Muscle of arm (tissue), 12 donors: ENCODE measurements around the gene FBXO42. TPM values are rescaled to one million over a fixed set of nuclear protein-coding genes. Genes with fewer than 3 reads are reported as not detected.

Source experiments
- DNase-seq: peaks from one replicate; pipeline ENCODE4 v3.0.0-alpha.2; 2013
- polyA plus RNA-seq, 12 donors: library from polyadenylated mRNA; unstranded; fragments of 120-200 nt; gene quantifications; one replicate each; pipeline ENCODE4 v1.2.1, GENCODE V29; 2013; ENCODE audit not compliant: insufficient read length in 12 of 12

Gene FBXO42
- polyA plus RNA-seq, 12 donors = 13.9 to 18.9 (median 16.8) TPM; not detected in 1

DNA sequence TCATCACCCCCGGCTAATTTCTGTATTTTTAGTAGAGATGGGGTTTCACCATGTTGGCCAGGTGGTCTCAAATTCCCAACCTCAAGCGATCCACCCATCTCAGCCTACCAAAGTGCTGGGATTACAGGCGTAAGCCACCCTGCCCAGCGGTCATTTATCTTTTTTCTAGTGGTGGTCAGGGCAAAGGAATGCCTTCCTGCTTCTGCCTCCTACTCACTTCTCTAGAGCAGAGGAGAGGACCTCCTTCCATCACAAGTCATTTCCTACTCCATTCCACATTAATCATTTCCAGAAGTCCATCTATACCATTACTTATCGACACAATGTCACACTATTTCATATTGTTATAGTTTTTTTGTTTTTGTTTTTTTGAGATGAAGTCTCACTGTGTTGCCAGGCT is 13.3 kb downstream of the FBXO42 start:
- no peak for DNase-seq

DNA sequence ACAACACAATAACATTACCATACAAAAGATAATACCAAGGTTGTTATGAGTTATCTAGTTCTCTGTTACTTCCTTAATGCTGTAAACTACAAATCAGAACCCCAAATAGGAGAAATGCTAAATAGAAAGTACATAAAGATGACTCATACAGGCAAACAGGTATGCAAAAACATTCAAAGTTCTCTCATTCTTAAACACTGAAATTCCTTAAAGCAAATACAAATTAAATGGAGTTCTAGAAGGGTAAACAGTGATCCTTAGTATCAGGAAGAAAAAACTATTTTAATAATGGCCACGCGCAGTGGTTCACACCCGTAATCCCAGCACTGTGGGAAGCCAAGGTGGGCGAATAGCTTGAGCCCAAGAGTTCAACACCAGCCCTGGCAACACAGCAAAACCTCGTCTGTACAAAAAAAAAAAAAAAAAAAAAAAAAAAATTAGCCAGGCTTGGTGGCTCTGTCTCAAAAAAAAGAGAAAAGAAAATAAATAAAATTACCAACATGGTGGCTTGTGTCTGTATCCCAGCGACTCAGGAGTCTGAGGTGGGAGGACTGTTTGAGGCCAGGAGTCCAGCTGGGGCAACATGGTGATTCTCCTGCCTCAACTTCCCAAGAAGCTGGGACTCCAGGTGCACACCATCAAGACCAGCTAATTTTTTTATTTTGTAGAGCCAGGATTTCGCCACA is 17.5 kb downstream of the FBXO42 start:
- DNase-seq = no peak

DNA sequence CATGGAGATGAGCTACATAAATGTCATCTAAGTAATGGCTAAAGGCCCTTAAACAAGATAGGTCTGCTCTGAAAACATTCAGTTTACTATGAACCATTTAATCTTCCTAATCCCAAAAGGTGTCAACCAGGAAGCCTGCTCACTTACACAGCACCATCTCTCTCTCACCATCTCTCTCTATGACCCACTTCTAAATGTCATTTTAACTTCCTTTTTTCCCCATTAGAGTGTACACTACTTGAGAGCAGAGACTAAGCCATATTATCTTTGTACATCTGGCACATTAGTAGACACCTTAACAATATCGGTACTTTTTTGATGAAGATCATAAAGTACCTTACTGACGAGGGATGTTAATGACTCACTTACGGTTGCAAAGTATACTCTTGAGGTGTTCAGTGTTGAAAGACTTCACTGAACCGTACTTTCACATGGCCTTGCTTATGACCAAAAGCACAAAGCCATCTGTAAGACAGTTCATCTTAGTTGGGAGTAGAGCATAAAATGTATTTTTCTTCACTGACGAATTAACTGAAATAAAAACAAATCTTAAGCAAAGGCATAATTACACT is 25.4 kb downstream of the FBXO42 start:
- no peak for DNase-seq

DNA sequence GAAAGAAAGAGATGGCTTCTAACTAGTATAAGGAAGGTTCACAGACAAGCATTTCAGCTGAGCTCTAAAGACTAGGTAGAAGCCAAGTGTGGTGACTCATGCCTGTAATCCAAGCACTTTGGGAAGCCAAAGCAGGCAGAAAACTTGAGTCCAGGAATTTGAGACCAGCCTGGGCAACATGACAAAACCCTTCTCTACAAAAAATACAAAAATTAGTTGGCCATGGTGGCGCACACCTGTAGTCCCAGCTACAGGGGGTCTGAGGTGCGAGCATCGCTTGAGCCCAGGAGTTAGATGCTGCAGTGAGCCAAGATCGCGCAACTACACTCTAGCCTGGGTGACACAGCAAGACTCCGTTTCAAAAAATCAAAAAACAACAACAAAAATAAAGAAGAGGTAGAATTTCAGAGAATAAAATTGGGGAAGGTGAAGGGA is 27.8 kb downstream of the FBXO42 start:
- peak; percentile 19 for DNase-seq

DNA sequence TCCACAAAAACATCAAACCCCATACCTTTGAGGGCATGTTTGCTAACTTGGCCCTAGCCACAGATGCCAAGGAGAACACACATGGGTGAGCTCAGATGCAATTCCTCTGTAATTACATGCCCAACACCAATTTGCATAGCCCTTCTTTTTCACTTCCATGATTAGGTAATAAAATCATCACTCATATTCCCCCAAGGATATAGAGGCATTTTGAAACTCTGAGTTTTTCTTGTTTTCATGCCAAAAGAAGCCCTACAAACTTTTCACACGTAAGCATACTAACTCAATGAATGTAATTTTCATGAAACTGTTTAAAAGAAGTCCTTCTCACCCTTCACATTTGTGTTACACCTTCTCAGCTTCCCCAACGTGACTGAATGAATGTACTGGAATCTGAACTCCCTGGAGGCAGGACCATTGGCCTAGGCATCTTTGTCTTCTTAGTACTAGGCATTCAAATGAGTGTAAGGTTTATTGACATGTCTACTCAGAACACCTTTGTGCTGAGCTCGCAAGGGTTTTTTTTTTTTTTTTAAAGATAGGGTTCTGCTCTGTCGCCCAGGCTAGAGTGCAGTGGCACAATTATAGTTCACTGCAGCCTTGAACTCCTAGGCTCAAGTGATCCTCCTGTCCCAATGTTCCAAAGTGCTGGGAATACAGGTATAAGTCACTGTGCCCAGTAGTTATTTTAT is 31.0 kb downstream of the FBXO42 start:
- no peak for DNase-seq

DNA sequence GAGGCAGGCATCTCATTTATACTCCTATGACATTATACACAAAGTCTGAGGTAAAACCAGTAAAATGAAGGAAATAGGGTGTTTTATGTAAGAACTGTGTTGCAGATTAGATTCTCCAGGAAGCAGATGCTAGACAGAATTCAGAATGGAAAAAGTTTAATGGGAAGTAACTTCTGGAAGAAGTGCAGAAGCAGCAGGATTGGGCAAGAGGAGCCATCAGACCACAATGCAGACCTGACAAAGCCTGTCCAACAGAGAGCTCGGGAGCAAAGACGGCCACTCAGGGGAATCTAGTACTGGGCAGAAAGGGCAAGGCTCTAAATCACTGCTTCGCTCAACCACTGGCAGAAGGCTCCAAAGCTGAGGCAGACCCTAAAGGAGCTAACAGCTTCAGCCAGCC is 33.7 kb downstream of the FBXO42 start:
- DNase-seq = peak; percentile 24

DNA sequence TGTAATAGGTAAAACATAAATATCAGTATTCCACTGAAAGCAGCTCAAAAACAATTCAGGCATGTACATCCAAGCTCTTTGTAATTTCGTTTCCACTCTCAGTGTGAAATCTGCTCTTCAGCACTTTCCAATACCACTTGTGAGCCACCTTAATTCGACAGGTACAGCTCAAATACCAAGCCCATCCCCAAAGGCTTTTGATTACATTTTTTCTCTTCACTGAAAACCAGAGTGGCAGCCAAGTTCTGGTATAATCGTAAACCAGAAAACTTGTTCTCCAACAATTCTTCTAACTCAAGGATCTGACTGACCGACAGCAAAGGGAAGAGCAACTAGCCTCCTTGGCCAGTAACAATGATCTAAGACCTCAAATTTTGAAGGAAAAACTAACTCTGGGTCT is 36.8 kb downstream of the FBXO42 start:
- DNase-seq = no peak

DNA sequence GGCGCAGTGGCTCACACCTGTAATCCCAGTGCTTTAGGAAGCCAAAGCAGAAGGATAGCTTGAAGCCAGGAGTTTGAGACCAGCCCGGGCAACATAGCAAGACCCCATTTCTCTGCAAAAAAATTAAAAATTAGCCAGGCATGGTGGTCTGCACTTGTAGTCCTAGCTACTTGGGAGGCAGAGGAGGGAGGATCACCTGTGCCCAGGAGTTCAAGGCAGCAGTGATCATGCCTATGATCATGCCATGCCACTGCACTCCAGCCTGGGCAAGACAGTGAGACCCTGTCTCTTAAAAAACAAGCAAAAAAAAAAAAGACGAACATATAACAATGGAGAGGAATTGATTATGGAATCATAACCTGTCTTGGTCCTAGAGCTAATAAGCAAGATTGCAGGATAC is 45.1 kb downstream of the FBXO42 start:
- no peak for DNase-seq

DNA sequence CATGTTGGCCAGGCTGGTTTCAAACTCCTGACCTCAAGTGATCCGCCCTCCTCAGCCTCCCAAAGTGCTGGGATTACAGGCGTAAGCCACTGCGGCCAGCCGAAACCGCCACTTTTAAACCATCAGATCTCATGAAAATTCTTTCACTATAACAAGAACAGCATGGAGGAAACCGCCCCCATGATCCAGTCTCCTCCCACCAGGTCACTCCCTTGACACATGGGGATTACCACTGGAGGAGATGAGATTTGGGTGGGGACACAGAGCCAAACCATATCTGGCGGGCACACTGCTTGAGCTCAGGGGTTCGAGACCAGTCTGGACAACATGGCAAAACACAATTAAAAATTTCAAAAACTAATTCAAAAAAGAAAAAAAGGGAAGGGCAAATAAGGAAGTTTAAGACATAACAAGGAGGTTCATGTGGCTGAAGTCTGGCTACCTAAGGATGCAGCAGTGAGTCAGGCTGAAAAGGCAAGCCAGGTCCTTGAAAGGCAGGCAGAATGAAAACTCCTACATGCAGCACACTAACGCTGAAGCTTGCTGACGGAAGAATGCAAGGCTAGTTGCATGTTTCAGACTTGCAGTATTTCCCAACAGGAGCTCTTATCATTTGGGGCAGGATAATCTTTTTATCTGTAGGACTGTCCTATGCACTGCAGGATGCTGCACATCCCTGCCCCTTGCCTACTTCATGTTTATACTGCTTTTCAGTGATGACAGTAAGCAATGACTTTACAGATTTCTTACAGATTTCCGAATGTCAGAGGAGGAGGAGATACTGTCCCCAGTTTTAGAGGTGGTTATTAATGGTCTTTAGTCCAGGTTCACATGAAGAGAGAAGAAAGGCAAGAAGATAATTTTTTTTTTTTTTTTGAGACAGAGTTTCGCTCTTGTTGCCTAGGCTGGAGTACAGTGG is 49.3 kb downstream of the FBXO42 start:
- DNase-seq = no peak

DNA sequence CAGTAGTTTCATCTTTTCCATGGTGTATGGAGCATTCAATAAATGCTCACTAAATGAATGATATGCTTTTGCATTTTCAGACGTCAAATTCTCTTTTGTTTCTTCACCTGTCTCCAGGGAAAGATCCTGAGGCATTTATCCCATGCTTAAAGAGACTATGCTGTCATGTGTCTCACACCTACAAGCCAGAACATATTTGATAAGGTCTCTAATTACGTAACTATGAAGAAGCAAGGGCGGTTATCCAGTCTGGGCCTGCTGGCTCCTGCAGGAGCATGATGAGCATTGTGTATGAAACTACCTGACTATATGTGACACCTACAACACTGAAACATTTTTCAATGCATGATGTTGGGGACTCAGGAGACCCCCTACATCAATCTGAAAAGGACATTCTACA is 51.8 kb downstream of the FBXO42 start:
- no peak for DNase-seq

DNA sequence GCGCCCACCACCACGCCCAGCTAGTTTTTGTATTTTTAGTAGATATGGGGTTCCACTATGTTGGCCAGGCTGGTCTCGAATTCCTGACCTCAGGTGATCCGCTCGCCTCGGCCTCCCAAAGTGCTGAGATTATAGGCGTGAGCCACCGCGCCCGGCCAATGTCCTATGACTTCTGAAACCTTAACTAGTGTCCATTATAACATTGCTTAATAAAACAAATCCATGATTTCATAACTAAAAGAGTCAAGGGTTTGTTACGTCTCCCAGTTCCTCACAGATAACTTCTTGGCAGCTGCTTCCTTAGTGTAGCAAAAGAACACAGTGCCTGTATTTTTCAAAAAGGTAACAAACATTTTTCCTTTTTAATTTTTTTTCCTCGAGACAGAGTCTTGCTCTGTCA is 53.6 kb downstream of the FBXO42 start:
- no peak for DNase-seq

DNA sequence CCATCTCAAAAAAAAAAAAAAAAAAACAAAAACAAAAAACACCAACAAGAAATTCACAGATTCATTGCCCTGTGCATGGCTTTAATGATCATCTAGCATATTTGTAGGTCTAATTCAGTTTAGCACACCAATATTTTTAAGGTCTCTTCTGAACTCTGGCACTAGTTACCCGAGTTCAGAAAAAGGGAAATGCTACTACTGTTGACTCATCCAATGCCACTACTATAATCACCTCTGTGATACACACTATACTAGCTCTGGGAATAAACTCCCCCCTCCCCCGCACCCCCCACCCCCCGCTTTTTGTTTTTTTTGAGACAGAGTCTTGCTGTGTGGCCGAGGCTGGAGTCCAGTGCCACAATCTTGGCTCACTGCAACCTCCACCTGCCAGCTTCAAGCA is 55.6 kb downstream of the FBXO42 start:
- no peak for DNase-seq

DNA sequence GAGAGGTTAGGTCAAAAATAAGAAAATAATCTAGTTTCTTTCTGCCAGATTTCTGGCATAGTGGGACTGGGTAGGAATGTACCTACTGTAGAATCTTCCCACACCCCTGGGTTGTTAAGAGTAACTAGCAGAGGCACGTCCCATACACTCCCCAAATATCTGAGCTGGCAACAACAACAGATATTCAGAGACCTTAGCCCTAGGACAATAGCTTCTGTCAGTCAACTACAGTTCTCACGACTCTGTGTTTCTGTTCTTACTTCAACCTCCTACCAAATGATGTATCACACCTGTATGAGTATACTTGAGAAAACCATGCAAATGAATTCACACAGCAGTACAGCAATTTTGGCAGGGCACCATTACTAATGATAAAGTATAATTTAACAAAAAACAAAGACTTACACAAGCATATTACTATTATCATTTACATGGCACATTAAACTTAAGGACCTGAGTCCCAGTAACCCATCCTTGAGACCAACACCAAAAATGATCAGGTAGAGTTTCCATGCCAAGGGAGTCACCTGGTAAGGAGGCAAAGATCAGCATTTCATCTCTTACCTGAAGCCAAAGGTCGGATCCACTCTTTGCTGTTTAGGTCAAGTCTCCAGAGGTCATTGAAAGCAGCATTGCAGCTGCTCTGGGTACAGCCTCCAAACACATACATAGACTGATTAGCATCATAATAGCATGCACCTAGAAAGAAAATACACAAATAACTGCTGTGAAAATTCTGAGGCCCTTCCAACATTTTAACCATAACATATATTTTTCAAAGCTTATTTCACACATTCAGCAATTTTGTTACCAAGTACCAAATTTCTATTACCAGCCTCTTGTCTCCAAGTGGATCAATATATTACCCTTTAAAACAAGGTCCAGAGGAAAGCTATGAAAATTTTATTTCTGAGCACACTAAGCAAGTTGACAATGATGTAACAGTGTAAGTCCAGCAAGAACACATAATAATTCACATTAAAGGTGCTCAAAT is 57.8 kb downstream of the FBXO42 start:
- no peak for DNase-seq

DNA sequence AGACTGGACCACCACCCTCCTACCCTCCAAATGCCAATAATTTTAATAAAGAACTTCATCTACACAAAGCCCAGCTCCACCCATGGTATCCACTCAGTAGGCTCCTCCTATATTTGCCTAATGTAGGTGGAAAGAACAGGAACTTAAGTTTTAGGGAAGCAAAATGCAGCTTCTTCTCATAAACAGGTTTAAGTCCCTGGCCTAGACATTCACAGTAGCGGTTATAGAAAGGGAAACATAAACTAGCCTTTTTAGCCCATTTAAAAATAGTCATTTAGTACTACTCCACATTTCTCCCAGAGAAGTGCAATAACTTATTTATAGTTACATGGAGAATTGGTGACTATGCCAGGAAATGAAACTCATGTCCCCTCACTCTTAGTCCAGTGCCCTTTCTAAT is 58.7 kb downstream of the FBXO42 start:
- no peak for DNase-seq

DNA sequence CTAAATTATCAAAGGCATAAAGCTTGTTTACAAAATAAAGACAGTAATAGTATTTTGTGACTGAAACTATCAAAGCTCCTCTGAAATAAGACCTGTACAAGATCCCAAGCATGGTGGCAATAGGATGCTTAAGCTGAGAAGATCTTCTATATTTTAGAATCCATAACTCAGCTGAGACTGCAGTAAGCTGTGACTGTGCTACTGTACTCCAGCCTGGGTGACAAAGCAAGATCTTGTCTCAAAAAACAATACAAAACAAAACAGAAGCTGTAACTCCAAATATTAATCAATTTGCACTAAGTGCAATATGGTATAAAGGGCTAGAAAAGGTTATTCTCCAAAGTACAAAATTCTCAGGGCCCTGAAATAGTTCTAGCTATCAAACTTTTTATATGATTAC is 59.5 kb downstream of the FBXO42 start:
- DNase-seq = no peak

DNA sequence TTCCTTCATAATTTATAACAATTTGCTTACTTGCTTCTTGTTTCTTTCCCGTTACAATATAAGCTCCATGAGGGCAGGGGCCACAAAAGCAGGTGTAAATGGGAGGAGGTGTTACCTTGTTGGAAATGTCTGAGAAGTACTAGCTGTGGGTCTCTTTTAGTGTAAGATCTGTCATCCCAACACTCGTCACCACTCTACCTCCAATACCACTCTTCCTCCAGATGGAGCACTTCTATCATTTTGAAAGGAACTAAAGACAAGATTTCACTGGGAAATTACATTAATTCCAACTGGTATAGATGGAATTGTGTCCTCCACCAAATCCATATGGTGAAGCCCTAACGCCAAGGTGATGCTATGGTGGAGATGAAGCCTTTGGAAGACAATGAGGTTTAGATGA is 62.3 kb downstream of the FBXO42 start:
- no peak for DNase-seq

DNA sequence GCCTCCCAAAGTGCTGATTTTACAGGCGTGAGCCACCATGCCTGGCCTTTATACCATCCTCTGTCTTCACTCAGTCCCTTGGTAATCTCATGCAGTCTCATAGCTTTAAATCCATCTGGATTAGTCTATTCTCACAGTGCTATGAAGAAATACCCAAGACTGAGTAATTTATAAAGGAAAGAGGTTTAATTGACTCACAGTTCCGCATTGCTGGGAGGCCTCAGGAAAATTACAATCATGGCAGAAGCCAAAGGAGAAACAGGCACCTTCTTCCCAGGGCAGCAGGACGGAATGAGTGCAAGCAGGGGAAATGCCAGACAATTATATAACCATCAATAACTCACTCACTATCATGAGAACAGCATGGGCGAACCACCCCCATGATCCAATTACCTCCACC is 66.2 kb downstream of the FBXO42 start:
- no peak for DNase-seq

DNA sequence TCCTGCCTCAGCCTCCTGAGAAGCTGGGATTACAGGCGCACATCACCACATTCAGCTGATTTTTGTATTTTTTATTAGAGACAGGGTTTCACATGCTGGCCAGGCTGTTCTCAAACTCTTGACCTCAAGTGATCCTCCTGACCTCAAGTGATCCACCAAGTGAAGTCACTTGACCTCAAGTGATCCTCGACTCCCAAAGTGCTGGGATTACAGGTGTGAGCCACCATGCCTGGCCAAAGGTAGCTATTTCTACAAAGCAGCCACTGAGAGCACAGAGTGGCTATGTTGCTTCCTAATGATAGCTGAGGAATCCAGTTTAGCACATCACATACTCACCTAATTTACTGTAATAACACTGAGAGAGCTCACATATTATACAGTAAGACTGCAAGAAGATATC is 70.5 kb downstream of the FBXO42 start:
- DNase-seq = no peak

DNA sequence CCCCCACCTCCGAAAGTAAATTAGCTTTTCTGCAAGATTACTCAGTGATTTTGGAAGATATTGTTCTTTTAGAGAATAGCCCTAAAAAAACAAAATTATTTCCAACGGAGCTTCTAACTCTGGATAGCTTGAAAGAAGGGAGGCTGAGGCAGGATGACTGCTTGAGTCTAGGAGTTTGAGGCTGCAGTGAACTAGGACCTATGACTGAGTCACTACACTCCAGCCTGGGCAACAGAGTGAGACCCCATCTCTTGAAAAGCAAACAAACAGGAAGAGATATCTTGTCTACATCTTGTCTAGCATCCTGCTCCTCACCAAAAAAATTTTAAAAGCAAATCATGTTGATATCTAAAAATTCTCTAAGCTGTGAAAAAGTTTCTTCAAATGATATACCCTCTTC is 73.1 kb downstream of the FBXO42 start:
- DNase-seq = no peak

DNA sequence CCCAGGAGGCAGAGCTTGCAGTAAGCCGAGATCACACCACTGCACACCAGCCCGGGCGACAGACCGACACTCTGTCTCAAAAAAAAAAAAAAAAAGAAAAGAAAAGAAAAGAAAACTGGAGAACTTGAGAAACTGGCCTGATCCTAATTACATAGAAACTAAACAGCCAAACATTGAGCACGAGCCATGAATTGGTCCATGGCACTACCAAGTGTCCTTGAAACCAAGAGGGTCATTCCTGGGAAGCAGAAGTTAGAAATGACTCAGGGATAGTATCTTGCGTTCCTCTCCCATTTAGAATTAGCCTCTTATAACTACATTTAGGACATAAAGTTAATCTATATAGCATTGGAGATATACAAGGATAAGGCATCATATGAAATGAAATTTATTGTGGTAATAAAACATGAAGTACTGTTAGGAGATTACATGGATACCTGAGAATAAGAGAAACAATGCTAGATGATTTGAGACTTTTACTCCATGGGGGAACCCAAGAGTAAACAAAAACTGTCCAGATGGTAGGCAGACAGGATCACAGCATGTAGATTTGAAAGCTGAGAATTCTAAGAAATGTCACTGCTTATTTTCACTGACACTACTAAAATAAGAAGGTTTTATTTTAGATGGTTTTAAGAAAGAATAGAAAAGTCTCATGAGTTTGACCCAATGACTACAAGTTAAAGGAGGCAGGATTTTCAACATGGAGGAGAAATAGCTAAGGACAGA is 75.8 kb downstream of the FBXO42 start:
- no peak for DNase-seq
